Fibroblast of lung (primary cell): ENCODE measurements around the gene PPP3CB.

ENCODE experiments used
- CTCF ChIP-seq, 2 donors: IDR thresholded peaks in 1 of 2; conservative IDR thresholded peaks in 1 of 2; 1 replicate in 1 of 2; 2 replicates in 1 of 2; pipeline ENCODE4 v1.5.1; 2011 to 2012; ENCODE audit warnings: low read length in 2 of 2, control low read depth in 1 of 2, inconsistent platforms in 1 of 2, low read depth in 1 of 2, mild to moderate bottlenecking in 1 of 2
- EZH2 ChIP-seq: IDR thresholded peaks from 2 replicates; pipeline ENCODE4 v1.5.1; 2012; ENCODE audit warnings: low read length, control low read depth, mild to moderate bottlenecking; ENCODE audit errors: missing control alignments

- TF ChIP-seq CTCF (conservative IDR thresholded peaks at IDR 0.05 in 1 of 2, IDR thresholded peaks at IDR 0.05 in 1 of 2; ENCODE audit: low read depth in 1 of 2, low read length in 2 of 2) (no peak), EZH2 (no peak)
Measured at GRCh38 chr10:73410897-73411296, 84.9 kb downstream of the PPP3CB start.
